Ishikawa (cell line): ENCODE results near the gene OPHN1.

Experiments used
- CEBPB ChIP-seq: IDR thresholded peaks from 2 replicates; pipeline ENCODE4 v1.6.1; 2012
- CREB1 ChIP-seq: IDR thresholded peaks from 2 replicates; pipeline ENCODE4 v1.6.1; 2012; ENCODE audit warnings: low read depth
- EGR1 ChIP-seq: IDR thresholded peaks from 2 replicates; pipeline ENCODE4 v1.6.1; 2012
- EP300 ChIP-seq: IDR thresholded peaks from 2 replicates; pipeline ENCODE4 v1.6.1; 2012; ENCODE audit warnings: borderline replicate concordance
- FOXM1 ChIP-seq: IDR thresholded peaks from 2 replicates; pipeline ENCODE4 v1.6.1; 2012; ENCODE audit warnings: low read depth, borderline replicate concordance
- MAX ChIP-seq: IDR thresholded peaks from 2 replicates; pipeline ENCODE4 v1.6.1; 2012
- NFIC ChIP-seq: IDR thresholded peaks from 2 replicates; pipeline ENCODE4 v1.6.1; 2012
- RAD21 ChIP-seq: IDR thresholded peaks from 2 replicates; pipeline ENCODE4 v1.6.1; 2012; ENCODE audit warnings: low read depth
- REST ChIP-seq: IDR thresholded peaks from 2 replicates; pipeline ENCODE4 v1.6.1; 2012; ENCODE audit warnings: low read depth, mild to moderate bottlenecking
- TAF1 ChIP-seq: IDR thresholded peaks from 2 replicates; pipeline ENCODE4 v1.6.1; 2012; ENCODE audit warnings: low read depth, mild to moderate bottlenecking
- TCF12 ChIP-seq: IDR thresholded peaks from 2 replicates; pipeline ENCODE4 v1.6.1; 2012; ENCODE audit warnings: low read depth
- TEAD4 ChIP-seq: IDR thresholded peaks from 2 replicates; pipeline ENCODE4 v1.6.1; 2012
- USF1 ChIP-seq: IDR thresholded peaks from 2 replicates; pipeline ENCODE4 v1.6.1; 2012
- YY1 ChIP-seq: IDR thresholded peaks from 2 replicates; pipeline ENCODE4 v1.6.1; 2012; ENCODE audit warnings: low read depth
- ZBTB7A ChIP-seq: IDR thresholded peaks from 2 replicates; pipeline ENCODE4 v1.6.1; 2012; ENCODE audit warnings: low read depth

Gene OPHN1

GRCh38 chrX:68061206-68061535, 372.1 kb downstream of the OPHN1 start:
- TF ChIP-seq EP300 (no peak), USF1 (no peak), FOXM1 (no peak), TAF1 (no peak), YY1 (no peak), CREB1 (no peak), NFIC (no peak), TCF12 (no peak), MAX (no peak), RAD21 (no peak), ZBTB7A (no peak), REST (no peak), CEBPB (no peak), TEAD4 (no peak), EGR1 (no peak)

GRCh38 chrX:68060506-68061205, 372.6 kb downstream of the OPHN1 start:
- TF ChIP-seq USF1 (no peak), RAD21 (no peak), CREB1 (no peak), CEBPB (no peak), MAX (no peak), FOXM1 (no peak), REST (no peak), TAF1 (no peak), NFIC (no peak), EGR1 (no peak), ZBTB7A (no peak), EP300 (no peak), YY1 (no peak), TCF12 (no peak)

- TF ChIP-seq TCF12: no peak
- TF ChIP-seq FOXM1: no peak
- no peak for TF ChIP-seq REST
- TF ChIP-seq ZBTB7A: no peak
- TF ChIP-seq NFIC: no peak
- no peak for TF ChIP-seq EP300
- no peak for TF ChIP-seq TAF1
- no peak for TF ChIP-seq MAX
- no peak for TF ChIP-seq TEAD4
- no peak for TF ChIP-seq YY1
- TF ChIP-seq RAD21: no peak
- no peak for TF ChIP-seq CEBPB
- no peak for TF ChIP-seq EGR1
- no peak for TF ChIP-seq USF1
- no peak for TF ChIP-seq CREB1
These were observed 373.8 kb downstream of the OPHN1 start for GRCh38 chrX:68059469-68059868.

- TF ChIP-seq TCF12 (no peak), ZBTB7A (no peak), MAX (no peak), USF1 (no peak), EP300 (no peak), RAD21 (no peak), CEBPB (no peak)
These were observed 383.8 kb downstream of the OPHN1 start for GRCh38 chrX:68049466-68049865.
